GM23338 (cell line): ENCODE results near the gene UQCC2. TPM values are rescaled to one million over a fixed set of nuclear protein-coding genes. Genes with fewer than 3 reads are reported as not detected.

ENCODE experiments used
- ATAC-seq: fragments of 200-7000 bp; cut with Tn5 transposase; 3 replicates; pipeline ENCODE4 v1.9.1; 2020
- DNase-seq: peaks from one replicate; pipeline ENCODE4 v3.0.0-alpha.2; 2015; ENCODE audit warnings: low spot score
- H2AFZ ChIP-seq: fragments of 200-600 bp; sonication (generic); 2 replicates; pipeline ENCODE4 v1.8.0; 2016; ENCODE audit warnings: antibody characterized with exemption, mild to moderate bottlenecking, moderate library complexity
- H3F3A ChIP-seq: fragments of 200-600 bp; sonication (generic); replicated peaks from 2 replicates; pipeline ENCODE4 v1.8.0; 2017; ENCODE audit warnings: antibody characterized with exemption, mixed run types, low read depth
- H3K27ac ChIP-seq: fragments of 200-600 bp; sonication (generic); 2 replicates; pipeline ENCODE4 v1.6.1; 2016; ENCODE audit warnings: low read depth
- H3K27me3 ChIP-seq: fragments of 200-600 bp; sonication (generic); 2 replicates; pipeline ENCODE4 v1.8.0; 2016; ENCODE audit warnings: mild to moderate bottlenecking, mixed run types, moderate library complexity; ENCODE audit not compliant: insufficient read depth
- H3K36me3 ChIP-seq: fragments of 200-600 bp; sonication (generic); 2 replicates; pipeline ENCODE4 v1.8.0; 2016; ENCODE audit warnings: mild to moderate bottlenecking; ENCODE audit not compliant: insufficient read depth
- H3K4me1 ChIP-seq: fragments of 200-600 bp; sonication (generic); 2 replicates; pipeline ENCODE4 v1.8.0; 2016; ENCODE audit warnings: mild to moderate bottlenecking, moderate library complexity; ENCODE audit not compliant: insufficient read depth
- H3K4me2 ChIP-seq: fragments of 200-600 bp; sonication (generic); 2 replicates; pipeline ENCODE4 v1.7.1; 2017; ENCODE audit warnings: mixed run types
- H3K4me3 ChIP-seq: fragments of 200-600 bp; sonication (generic); 2 replicates; pipeline ENCODE4 v1.6.1; 2016; ENCODE audit warnings: mixed run types
- H3K79me2 ChIP-seq: fragments of 200-600 bp; sonication (generic); replicated peaks from 2 replicates; pipeline ENCODE4 v1.8.0; 2017; ENCODE audit warnings: mild to moderate bottlenecking; ENCODE audit not compliant: insufficient read depth
- H3K9me2 ChIP-seq: fragments of 200-600 bp; sonication (generic); 2 replicates; pipeline ENCODE4 v1.8.0; 2017; ENCODE audit not compliant: insufficient read depth
- H4K20me1 ChIP-seq: fragments of 200-600 bp; sonication (generic); replicated peaks from 2 replicates; pipeline ENCODE4 v1.8.0; 2017; ENCODE audit warnings: mild to moderate bottlenecking; ENCODE audit not compliant: insufficient read depth
- H3K27ac Mint-ChIP-seq: 2 replicates; pipeline ENCODE4 v1.8.0; 2020; ENCODE audit warnings: inconsistent platforms, mild to moderate bottlenecking, moderate library complexity, mixed read lengths
- H3K27me3 Mint-ChIP-seq: 3 replicates; pipeline ENCODE4 v1.8.0; 2022; ENCODE audit warnings: low read depth, mild to moderate bottlenecking, moderate library complexity, mixed read lengths, inconsistent platforms; ENCODE audit not compliant: insufficient read depth, poor library complexity
- H3K36me3 Mint-ChIP-seq: 3 replicates; pipeline ENCODE4 v1.8.0; 2021; ENCODE audit warnings: low read depth, mild to moderate bottlenecking, inconsistent platforms, moderate library complexity, mixed read lengths
- H3K4me1 Mint-ChIP-seq: 3 replicates; pipeline ENCODE4 v1.8.0; 2020; ENCODE audit warnings: mild to moderate bottlenecking, inconsistent platforms, mixed read lengths
- H3K4me3 Mint-ChIP-seq: 3 replicates; pipeline ENCODE4 v1.8.0; 2021; ENCODE audit warnings: moderate library complexity, mild to moderate bottlenecking, inconsistent platforms, mixed read lengths
- H3K9me3 Mint-ChIP-seq: 3 replicates; pipeline ENCODE4 v1.8.0; 2020; ENCODE audit warnings: moderate library complexity, mild to moderate bottlenecking, inconsistent platforms, mixed read lengths
- CREB1 ChIP-seq: fragments of 250-450 bp; sonication (Bioruptor Pico); IDR thresholded peaks from 2 replicates; pipeline ENCODE4 v1.5.0; 2020; ENCODE audit warnings: low read depth, mild to moderate bottlenecking, moderate library complexity
- EZH2 ChIP-seq: fragments of 200-600 bp; sonication (generic); IDR thresholded peaks from one replicate; pipeline ENCODE4 v1.8.0; 2017; ENCODE audit warnings: antibody characterized with exemption, mild to moderate bottlenecking, low read depth; ENCODE audit not compliant: unreplicated experiment
- EZH2phosphoT487 ChIP-seq: fragments of 200-600 bp; sonication (generic); IDR thresholded peaks from one replicate; pipeline ENCODE4 v1.8.1; 2018; ENCODE audit warnings: antibody characterized with exemption; ENCODE audit not compliant: unreplicated experiment
- STAT1 ChIP-seq: IDR thresholded peaks from one replicate; pipeline ENCODE4 v1.6.1; 2016; ENCODE audit warnings: antibody characterized with exemption; ENCODE audit not compliant: unreplicated experiment
- ZNF331 ChIP-seq: fragments of 250-450 bp; sonication (Bioruptor Pico); IDR thresholded peaks from 2 replicates; pipeline ENCODE4 v1.5.0; 2020; ENCODE audit warnings: low read depth, mild to moderate bottlenecking, moderate library complexity
- polyA plus RNA-seq: library from polyadenylated mRNA; unstranded; fragments of >200 nt; fragmentation: Nextera tagmentation; extraction: Ambion mirVana; gene quantifications from 2 replicates; pipeline ENCODE4 v1.2.1, GENCODE V29; 2016
- total RNA-seq: library from RNA; depleted of rRNA; stranded (reverse); fragments of >200 nt; shearing (Covaris generic); gene quantifications from 2 replicates; pipeline ENCODE4 v1.2.3, GENCODE V29; 2014
- TF ChIP-seq, protein P1 (sequence below): IDR thresholded peaks from one replicate; pipeline ENCODE4 v1.6.1; 2018; ENCODE audit warnings: antibody characterized with exemption; ENCODE audit not compliant: unreplicated experiment
- TF ChIP-seq, protein P2 (sequence below): fragments of 250-450 bp; sonication (Bioruptor Pico); IDR thresholded peaks from 2 replicates; pipeline ENCODE4 v1.5.0; 2020; ENCODE audit warnings: mild to moderate bottlenecking, moderate library complexity
- TF ChIP-seq, protein P3 (sequence below), 2 experiments: fragments of 200-600 bp in 1 of 2; sonication (generic) in 1 of 2; conservative IDR thresholded peaks; 2 replicates each; pipeline versions ENCODE4 v1.5.1 to v1.6.1; 2016 to 2017; ENCODE audit warnings: antibody characterized with exemption in 2 of 2, low read depth in 2 of 2, mild to moderate bottlenecking in 2 of 2, moderate library complexity in 1 of 2

Gene UQCC2
- total and polyA plus RNA-seq, 2 experiments from 2014 or later: 48.9 to 379 TPM

DNA sequence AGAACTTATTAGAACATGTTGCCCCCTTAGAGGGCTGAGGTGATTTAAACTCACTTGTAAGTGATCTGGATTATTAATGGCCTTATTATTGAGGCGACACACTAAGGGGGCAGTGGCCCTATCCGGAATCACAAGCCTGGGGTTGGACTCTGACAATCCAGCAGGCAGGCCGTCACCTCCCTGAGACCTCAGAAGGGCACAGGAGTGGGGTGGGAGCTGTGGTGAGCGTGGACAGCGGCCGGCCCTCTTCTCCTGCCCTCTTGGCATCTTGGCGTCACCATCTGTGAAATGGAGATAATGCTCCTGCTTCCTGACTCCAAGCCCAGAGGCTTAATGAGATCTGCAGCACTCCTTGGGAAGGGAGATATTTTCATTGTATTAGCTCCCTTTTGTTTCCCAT is 15.6 kb upstream of the UQCC2 start:
- Histone ChIP-seq H3K9me2 (no peaks in the 10 kb centered on the region), H3K4me2 (no peak overlapping the region), H4K20me1 (no peaks in the 10 kb centered on the region), H3K4me3 (no peak overlapping the region), H3F3A (no peaks in the 10 kb centered on the region), H3K4me1 (no peaks in the 10 kb centered on the region), H3K27ac (no peak overlapping the region), H3K79me2 (no peaks in the 10 kb centered on the region), H3K27me3 (no peaks in the 10 kb centered on the region), H3K36me3 (no peaks in the 10 kb centered on the region), H2AFZ (no peak overlapping the region)
- H3K27ac Mint-ChIP-seq: no peak overlapping the region
- no peaks in the 10 kb centered on the region for H3K36me3 Mint-ChIP-seq
- ATAC-seq (no peak), DNase-seq (no peak)
- H3K4me3 Mint-ChIP-seq: no peak overlapping the region
- peaks cover 24% of the 10 kb centered on the region for H3K4me1 Mint-ChIP-seq
- TF ChIP-seq, protein P1, sequence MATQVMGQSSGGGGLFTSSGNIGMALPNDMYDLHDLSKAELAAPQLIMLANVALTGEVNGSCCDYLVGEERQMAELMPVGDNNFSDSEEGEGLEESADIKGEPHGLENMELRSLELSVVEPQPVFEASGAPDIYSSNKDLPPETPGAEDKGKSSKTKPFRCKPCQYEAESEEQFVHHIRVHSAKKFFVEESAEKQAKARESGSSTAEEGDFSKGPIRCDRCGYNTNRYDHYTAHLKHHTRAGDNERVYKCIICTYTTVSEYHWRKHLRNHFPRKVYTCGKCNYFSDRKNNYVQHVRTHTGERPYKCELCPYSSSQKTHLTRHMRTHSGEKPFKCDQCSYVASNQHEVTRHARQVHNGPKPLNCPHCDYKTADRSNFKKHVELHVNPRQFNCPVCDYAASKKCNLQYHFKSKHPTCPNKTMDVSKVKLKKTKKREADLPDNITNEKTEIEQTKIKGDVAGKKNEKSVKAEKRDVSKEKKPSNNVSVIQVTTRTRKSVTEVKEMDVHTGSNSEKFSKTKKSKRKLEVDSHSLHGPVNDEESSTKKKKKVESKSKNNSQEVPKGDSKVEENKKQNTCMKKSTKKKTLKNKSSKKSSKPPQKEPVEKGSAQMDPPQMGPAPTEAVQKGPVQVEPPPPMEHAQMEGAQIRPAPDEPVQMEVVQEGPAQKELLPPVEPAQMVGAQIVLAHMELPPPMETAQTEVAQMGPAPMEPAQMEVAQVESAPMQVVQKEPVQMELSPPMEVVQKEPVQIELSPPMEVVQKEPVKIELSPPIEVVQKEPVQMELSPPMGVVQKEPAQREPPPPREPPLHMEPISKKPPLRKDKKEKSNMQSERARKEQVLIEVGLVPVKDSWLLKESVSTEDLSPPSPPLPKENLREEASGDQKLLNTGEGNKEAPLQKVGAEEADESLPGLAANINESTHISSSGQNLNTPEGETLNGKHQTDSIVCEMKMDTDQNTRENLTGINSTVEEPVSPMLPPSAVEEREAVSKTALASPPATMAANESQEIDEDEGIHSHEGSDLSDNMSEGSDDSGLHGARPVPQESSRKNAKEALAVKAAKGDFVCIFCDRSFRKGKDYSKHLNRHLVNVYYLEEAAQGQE: no peak
- no peak for TF ChIP-seq STAT1
- TF ChIP-seq EZH2: no peak
- TF ChIP-seq, protein P2, sequence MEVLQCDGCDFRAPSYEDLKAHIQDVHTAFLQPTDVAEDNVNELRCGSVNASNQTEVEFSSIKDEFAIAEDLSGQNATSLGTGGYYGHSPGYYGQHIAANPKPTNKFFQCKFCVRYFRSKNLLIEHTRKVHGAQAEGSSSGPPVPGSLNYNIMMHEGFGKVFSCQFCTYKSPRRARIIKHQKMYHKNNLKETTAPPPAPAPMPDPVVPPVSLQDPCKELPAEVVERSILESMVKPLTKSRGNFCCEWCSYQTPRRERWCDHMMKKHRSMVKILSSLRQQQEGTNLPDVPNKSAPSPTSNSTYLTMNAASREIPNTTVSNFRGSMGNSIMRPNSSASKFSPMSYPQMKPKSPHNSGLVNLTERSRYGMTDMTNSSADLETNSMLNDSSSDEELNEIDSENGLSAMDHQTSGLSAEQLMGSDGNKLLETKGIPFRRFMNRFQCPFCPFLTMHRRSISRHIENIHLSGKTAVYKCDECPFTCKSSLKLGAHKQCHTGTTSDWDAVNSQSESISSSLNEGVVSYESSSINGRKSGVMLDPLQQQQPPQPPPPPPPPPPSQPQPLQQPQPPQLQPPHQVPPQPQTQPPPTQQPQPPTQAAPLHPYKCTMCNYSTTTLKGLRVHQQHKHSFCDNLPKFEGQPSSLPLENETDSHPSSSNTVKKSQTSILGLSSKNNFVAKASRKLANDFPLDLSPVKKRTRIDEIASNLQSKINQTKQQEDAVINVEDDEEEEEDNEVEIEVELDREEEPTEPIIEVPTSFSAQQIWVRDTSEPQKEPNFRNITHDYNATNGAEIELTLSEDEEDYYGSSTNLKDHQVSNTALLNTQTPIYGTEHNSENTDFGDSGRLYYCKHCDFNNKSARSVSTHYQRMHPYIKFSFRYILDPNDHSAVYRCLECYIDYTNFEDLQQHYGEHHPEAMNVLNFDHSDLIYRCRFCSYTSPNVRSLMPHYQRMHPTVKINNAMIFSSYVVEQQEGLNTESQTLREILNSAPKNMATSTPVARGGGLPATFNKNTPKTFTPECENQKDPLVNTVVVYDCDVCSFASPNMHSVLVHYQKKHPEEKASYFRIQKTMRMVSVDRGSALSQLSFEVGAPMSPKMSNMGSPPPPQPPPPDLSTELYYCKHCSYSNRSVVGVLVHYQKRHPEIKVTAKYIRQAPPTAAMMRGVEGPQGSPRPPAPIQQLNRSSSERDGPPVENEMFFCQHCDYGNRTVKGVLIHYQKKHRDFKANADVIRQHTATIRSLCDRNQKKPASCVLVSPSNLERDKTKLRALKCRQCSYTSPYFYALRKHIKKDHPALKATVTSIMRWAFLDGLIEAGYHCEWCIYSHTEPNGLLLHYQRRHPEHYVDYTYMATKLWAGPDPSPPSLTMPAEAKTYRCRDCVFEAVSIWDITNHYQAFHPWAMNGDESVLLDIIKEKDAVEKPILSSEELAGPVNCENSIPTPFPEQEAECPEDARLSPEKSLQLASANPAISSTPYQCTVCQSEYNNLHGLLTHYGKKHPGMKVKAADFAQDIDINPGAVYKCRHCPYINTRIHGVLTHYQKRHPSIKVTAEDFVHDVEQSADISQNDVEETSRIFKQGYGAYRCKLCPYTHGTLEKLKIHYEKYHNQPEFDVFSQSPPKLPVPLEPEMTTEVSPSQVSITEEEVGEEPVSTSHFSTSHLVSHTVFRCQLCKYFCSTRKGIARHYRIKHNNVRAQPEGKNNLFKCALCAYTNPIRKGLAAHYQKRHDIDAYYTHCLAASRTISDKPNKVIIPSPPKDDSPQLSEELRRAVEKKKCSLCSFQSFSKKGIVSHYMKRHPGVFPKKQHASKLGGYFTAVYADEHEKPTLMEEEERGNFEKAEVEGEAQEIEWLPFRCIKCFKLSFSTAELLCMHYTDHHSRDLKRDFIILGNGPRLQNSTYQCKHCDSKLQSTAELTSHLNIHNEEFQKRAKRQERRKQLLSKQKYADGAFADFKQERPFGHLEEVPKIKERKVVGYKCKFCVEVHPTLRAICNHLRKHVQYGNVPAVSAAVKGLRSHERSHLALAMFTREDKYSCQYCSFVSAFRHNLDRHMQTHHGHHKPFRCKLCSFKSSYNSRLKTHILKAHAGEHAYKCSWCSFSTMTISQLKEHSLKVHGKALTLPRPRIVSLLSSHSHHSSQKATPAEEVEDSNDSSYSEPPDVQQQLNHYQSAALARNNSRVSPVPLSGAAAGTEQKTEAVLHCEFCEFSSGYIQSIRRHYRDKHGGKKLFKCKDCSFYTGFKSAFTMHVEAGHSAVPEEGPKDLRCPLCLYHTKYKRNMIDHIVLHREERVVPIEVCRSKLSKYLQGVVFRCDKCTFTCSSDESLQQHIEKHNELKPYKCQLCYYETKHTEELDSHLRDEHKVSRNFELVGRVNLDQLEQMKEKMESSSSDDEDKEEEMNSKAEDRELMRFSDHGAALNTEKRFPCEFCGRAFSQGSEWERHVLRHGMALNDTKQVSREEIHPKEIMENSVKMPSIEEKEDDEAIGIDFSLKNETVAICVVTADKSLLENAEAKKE (CRISPR knock-in tag): no peak
- TF ChIP-seq, protein P3, sequence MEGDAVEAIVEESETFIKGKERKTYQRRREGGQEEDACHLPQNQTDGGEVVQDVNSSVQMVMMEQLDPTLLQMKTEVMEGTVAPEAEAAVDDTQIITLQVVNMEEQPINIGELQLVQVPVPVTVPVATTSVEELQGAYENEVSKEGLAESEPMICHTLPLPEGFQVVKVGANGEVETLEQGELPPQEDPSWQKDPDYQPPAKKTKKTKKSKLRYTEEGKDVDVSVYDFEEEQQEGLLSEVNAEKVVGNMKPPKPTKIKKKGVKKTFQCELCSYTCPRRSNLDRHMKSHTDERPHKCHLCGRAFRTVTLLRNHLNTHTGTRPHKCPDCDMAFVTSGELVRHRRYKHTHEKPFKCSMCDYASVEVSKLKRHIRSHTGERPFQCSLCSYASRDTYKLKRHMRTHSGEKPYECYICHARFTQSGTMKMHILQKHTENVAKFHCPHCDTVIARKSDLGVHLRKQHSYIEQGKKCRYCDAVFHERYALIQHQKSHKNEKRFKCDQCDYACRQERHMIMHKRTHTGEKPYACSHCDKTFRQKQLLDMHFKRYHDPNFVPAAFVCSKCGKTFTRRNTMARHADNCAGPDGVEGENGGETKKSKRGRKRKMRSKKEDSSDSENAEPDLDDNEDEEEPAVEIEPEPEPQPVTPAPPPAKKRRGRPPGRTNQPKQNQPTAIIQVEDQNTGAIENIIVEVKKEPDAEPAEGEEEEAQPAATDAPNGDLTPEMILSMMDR (conservative IDR thresholded peaks at IDR 0.05; ENCODE audit: low read depth in 2 of 2): no peak
- no peak for TF ChIP-seq EZH2phosphoT487
- TF ChIP-seq ZNF331 (CRISPR knock-in tag): no peak
- TF ChIP-seq CREB1 (CRISPR knock-in tag): no peak
- H3K9me3 Mint-ChIP-seq: no peaks in the 10 kb centered on the region
- H3K27me3 Mint-ChIP-seq: peaks cover 12% of the 10 kb centered on the region
